ENCODE results near the gene DYNC1I1. TPM values are rescaled to one million over a fixed set of nuclear protein-coding genes. Genes with fewer than 3 reads are reported as not detected.

DYNC1I1 gene
- total and polyA plus RNA-seq, 2 donors (not counting 1 experiment from before 2014, with no cell fraction given): 0.17 to 0.30 TPM

DNA sequence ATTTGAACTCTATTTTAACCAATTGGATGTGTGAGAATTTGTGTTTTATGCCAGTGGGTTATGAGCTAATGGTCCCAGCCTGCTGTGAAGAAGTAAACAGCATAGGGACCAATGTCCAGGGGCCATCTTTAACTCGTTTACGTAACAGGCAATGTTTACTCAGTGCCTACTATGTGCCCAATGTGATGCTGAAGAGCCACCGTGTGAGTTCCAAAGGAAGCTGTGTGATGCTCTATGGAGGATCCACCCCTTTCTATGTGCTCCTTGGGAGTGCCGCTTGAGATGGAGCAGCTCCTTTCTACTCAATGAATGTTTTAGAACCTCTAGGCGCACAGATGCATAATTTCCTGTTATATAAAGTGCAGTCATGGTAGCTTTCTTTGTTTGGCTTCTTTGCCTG is 21.3 kb downstream of the DYNC1I1 start:
- no peak overlapping the region for H3K9ac ChIP-seq (ENCODE audit: insufficient read depth, low read length)
- no peaks in the 10 kb centered on the region for H3K27me3 ChIP-seq (ENCODE audit: control insufficient read depth, insufficient read depth, low read length)
- no peaks in the 10 kb centered on the region for H3K36me3 ChIP-seq (ENCODE audit: control insufficient read depth, insufficient read depth, low read length)
- no peak overlapping the region for H3K4me3 ChIP-seq (replicated peaks in 1 of 4; ENCODE audit: control extremely low read depth in 1 of 4, insufficient read depth in 1 of 4, low read depth in 3 of 4, low read length in 4 of 4)
- H4K20me1 ChIP-seq (ENCODE audit: control insufficient read depth, extremely low read depth, insufficient read depth, low read length): no peaks in the 10 kb centered on the region
- H2AFZ ChIP-seq (ENCODE audit: low read length): no peak overlapping the region
- DNase-seq (ENCODE audit: low read depth in 2 of 2): no peak
- no peaks in the 10 kb centered on the region for H3K79me2 ChIP-seq (ENCODE audit: control insufficient read depth, insufficient read depth, low read length)
- no peak overlapping the region for H3K27ac ChIP-seq (ENCODE audit: insufficient read depth, low read length)
- no peak for TF ChIP-seq CTCF (conservative IDR thresholded peaks at IDR 0.05 in 1 of 2, IDR thresholded peaks at IDR 0.05 in 1 of 2; ENCODE audit: low read depth in 1 of 2, low read length in 2 of 2)
- TF ChIP-seq EZH2 (IDR thresholded peaks at IDR 0.05; ENCODE audit: low read length, missing control alignments): no peak
- no peaks in the 10 kb centered on the region for H3K9me3 ChIP-seq (ENCODE audit: control insufficient read depth, insufficient read depth, low read depth, low read length)
- no peak overlapping the region for H3K4me2 ChIP-seq (ENCODE audit: extremely low read depth, insufficient read depth, low read length)
- no peaks in the 10 kb centered on the region for H3K4me1 ChIP-seq (ENCODE audit: control insufficient read depth, extremely low read depth, insufficient read depth, low read length)

DNA sequence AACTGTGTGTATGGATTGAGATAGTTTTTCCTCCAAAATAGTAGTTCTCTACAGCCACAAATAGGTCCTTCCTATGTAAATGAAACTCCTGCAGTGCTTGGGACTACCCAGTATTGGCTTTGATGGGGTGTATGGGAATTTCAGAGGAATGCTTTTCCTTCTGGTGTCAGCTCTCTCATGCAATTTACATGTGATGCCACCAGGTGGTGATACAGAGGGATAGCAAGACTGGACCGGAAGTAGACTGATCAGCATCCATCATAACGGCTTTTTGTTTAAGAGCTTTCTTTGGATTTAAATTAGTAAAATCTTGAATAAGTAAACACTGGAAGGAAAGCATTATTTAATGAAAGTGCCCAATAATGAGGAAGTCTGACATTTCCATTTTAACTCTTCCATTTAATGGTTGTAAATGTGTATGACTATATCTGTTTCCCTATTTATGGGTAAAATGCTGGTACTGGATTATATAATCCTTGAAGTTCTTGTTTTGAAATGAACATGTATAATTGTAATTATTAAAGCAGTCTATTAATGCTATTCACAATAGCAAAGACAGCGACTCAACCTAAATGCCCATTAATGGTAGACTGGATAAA is 22.7 kb downstream of the DYNC1I1 start:
- Histone ChIP-seq H3K27me3 (ENCODE audit: control insufficient read depth, insufficient read depth, low read length) (no peaks in the 10 kb centered on the region), H3K4me2 (ENCODE audit: extremely low read depth, insufficient read depth, low read length) (no peak overlapping the region), H4K20me1 (ENCODE audit: control insufficient read depth, extremely low read depth, insufficient read depth, low read length) (no peaks in the 10 kb centered on the region), H3K4me1 (ENCODE audit: control insufficient read depth, extremely low read depth, insufficient read depth, low read length) (no peaks in the 10 kb centered on the region), H3K9ac (ENCODE audit: insufficient read depth, low read length) (no peak overlapping the region), H2AFZ (ENCODE audit: low read length) (no peak overlapping the region), H3K79me2 (ENCODE audit: control insufficient read depth, insufficient read depth, low read length) (no peaks in the 10 kb centered on the region), H3K4me3 (replicated peaks in 1 of 4; ENCODE audit: control extremely low read depth in 1 of 4, insufficient read depth in 1 of 4, low read depth in 3 of 4, low read length in 4 of 4) (no peak overlapping the region), H3K27ac (ENCODE audit: insufficient read depth, low read length) (no peak overlapping the region), H3K36me3 (ENCODE audit: control insufficient read depth, insufficient read depth, low read length) (no peaks in the 10 kb centered on the region), H3K9me3 (ENCODE audit: control insufficient read depth, insufficient read depth, low read depth, low read length) (no peaks in the 10 kb centered on the region)
- peak; percentile 14 to 26 for DNase-seq (ENCODE audit: low read depth in 2 of 2)
- no peak for TF ChIP-seq EZH2 (IDR thresholded peaks at IDR 0.05; ENCODE audit: low read length, missing control alignments)
- peak; percentile 37 to 51 for TF ChIP-seq CTCF (conservative IDR thresholded peaks at IDR 0.05 in 1 of 2, IDR thresholded peaks at IDR 0.05 in 1 of 2; ENCODE audit: low read depth in 1 of 2, low read length in 2 of 2)

DNA sequence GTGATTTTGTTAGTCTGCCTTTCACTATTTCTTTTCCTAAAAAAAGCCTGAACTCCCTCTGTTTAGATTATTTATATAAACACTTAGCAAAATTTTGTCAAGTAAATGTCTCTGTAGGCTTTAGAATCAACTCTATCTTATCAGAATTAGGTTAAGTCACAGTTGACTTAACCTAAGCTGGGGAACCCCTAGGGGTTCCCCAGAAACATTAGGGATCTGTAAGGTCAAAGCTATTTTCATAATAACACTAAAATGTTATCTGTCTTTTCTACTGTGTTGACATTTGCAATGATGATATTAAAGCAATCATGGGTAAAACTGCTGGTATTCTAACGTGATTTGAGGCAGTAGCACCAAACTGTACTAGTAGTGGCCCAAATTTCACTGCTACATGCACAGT is 24.3 kb downstream of the DYNC1I1 start:
- no peak overlapping the region for H3K9ac ChIP-seq (ENCODE audit: insufficient read depth, low read length)
- no peak overlapping the region for H3K4me3 ChIP-seq (replicated peaks in 1 of 4; ENCODE audit: control extremely low read depth in 1 of 4, insufficient read depth in 1 of 4, low read depth in 3 of 4, low read length in 4 of 4)
- no peaks in the 10 kb centered on the region for H3K27me3 ChIP-seq (ENCODE audit: control insufficient read depth, insufficient read depth, low read length)
- no peak overlapping the region for H3K4me2 ChIP-seq (ENCODE audit: extremely low read depth, insufficient read depth, low read length)
- no peaks in the 10 kb centered on the region for H3K9me3 ChIP-seq (ENCODE audit: control insufficient read depth, insufficient read depth, low read depth, low read length)
- DNase-seq (ENCODE audit: low read depth in 2 of 2): no peak
- H3K27ac ChIP-seq (ENCODE audit: insufficient read depth, low read length): no peak overlapping the region
- H4K20me1 ChIP-seq (ENCODE audit: control insufficient read depth, extremely low read depth, insufficient read depth, low read length): no peaks in the 10 kb centered on the region
- H3K79me2 ChIP-seq (ENCODE audit: control insufficient read depth, insufficient read depth, low read length): no peaks in the 10 kb centered on the region
- H2AFZ ChIP-seq (ENCODE audit: low read length): no peak overlapping the region
- no peak for TF ChIP-seq CTCF (conservative IDR thresholded peaks at IDR 0.05 in 1 of 2, IDR thresholded peaks at IDR 0.05 in 1 of 2; ENCODE audit: low read depth in 1 of 2, low read length in 2 of 2)
- no peak for TF ChIP-seq EZH2 (IDR thresholded peaks at IDR 0.05; ENCODE audit: low read length, missing control alignments)
- H3K4me1 ChIP-seq (ENCODE audit: control insufficient read depth, extremely low read depth, insufficient read depth, low read length): no peaks in the 10 kb centered on the region
- no peaks in the 10 kb centered on the region for H3K36me3 ChIP-seq (ENCODE audit: control insufficient read depth, insufficient read depth, low read length)

All from fibroblast of lung (primary cell).